GM12878 (cell line): ENCODE data around the gene OSMR. TPM values are rescaled to one million over a fixed set of nuclear protein-coding genes. Genes with fewer than 3 reads are reported as not detected.

Experiments
- ATAC-seq: fragments of 200-7000 bp; cut with Tn5 transposase; 3 replicates; pipeline ENCODE4 v1.9.1; 2020; ENCODE audit warnings: mild to moderate bottlenecking, moderate library complexity
- BruUV-seq: library from RNA; stranded (reverse); fragments of 400-500 nt; replicated peaks from 2 replicates; lab custom pipeline; 2021; lab: Mats Ljungman, UMichigan
- CTCF ChIA-PET: fragments of 300-600 bp; sonication (Branson Sonifier 250); formaldehyde crosslinking; extraction: SDS; loops from one replicate; lab custom pipeline; 2021; ENCODE audit warnings: inconsistent platforms; lab: Yijun Ruan, JAX
- POLR2A ChIA-PET: fragments of 350-600 bp; formaldehyde crosslinking; extraction: SDS; loops from one replicate; lab custom pipeline; 2021; ENCODE audit warnings: inconsistent platforms; lab: Charles Lee
- RAD21 ChIA-PET: fragments of 300-600 bp; sonication (Branson Sonifier 250); formaldehyde crosslinking; loops from one replicate; lab custom pipeline; 2023; ENCODE audit warnings: antibody characterized with exemption; ENCODE audit not compliant: unreplicated experiment; lab: Charles Lee
- SMC1A ChIA-PET: fragments of 300-600 bp; sonication (Branson Sonifier 250); formaldehyde crosslinking; loops from one replicate; lab custom pipeline; 2023; ENCODE audit not compliant: unreplicated experiment, uncharacterized antibody; lab: Charles Lee
- DNase-seq: peaks from one replicate; pipeline ENCODE4 v3.0.0-alpha.2; 2011; ENCODE audit warnings: low read depth, low spot score
- FAIRE-seq: peaks from 3 replicates; lab custom pipeline; 2011; peaks lifted over from hg19 to GRCh38; lab: Jason Lieb, UNC
- H2AFZ ChIP-seq: 2 replicates; pipeline ENCODE4 v1.6.0; 2011; ENCODE audit warnings: low read depth, low read length, control low read depth; ENCODE audit not compliant: control insufficient read depth
- H3K27ac ChIP-seq: 2 replicates; pipeline ENCODE4 v1.5.1; 2011; ENCODE audit warnings: control low read depth; ENCODE audit not compliant: control insufficient read depth, insufficient read depth
- H3K27me3 ChIP-seq, 2 experiments: replicated peaks in 1 of 2; 2 replicates each; pipeline versions ENCODE4 v1.6.0 to v1.6.1; 2011; ENCODE audit warnings: low read length in 1 of 2; ENCODE audit not compliant: control insufficient read depth in 2 of 2, insufficient read depth in 2 of 2
- H3K36me3 ChIP-seq, 2 experiments: 2 replicates each; pipeline ENCODE4 v1.5.1; 2011; ENCODE audit warnings: low read length in 1 of 2; ENCODE audit not compliant: control insufficient read depth in 2 of 2, insufficient read depth in 2 of 2
- H3K4me1 ChIP-seq: 2 replicates; pipeline ENCODE4 v1.6.1; 2011; ENCODE audit warnings: mild to moderate bottlenecking, low read length, moderate library complexity, mixed read lengths; ENCODE audit not compliant: control insufficient read depth, insufficient read depth
- H3K4me2 ChIP-seq: 2 replicates; pipeline ENCODE4 v1.6.0; 2011; ENCODE audit warnings: control low read depth; ENCODE audit not compliant: control insufficient read depth, insufficient read depth
- H3K4me3 ChIP-seq: fragments of 200-600 bp; sonication (generic); 2 replicates; pipeline ENCODE4 v1.5.1; 2016
- H3K79me2 ChIP-seq: 2 replicates; pipeline ENCODE4 v1.6.0; 2011; ENCODE audit warnings: low read length; ENCODE audit not compliant: control insufficient read depth, insufficient read depth
- H3K9ac ChIP-seq: 2 replicates; pipeline ENCODE4 v1.8.0; 2011; ENCODE audit warnings: low read length, control low read depth, mixed read lengths; ENCODE audit not compliant: control insufficient read depth, insufficient read depth
- H3K9me3 ChIP-seq: replicated peaks from 3 replicates; pipeline ENCODE4 v1.5.1; 2011; ENCODE audit warnings: mild to moderate bottlenecking, low read length; ENCODE audit not compliant: control insufficient read depth, insufficient read depth
- H4K20me1 ChIP-seq: 2 replicates; pipeline ENCODE4 v1.6.0; 2011; ENCODE audit not compliant: control insufficient read depth, insufficient read depth
- CEBPB ChIP-seq, 2 experiments: fragments of 150-350 bp in 1 of 2; IDR thresholded peaks; 2 replicates each; pipeline ENCODE4 v1.6.1; 2012 to 2014; ENCODE audit warnings: low read depth in 2 of 2, low read length in 2 of 2, borderline replicate concordance in 1 of 2, inconsistent platforms in 1 of 2
- ESRRA ChIP-seq: IDR thresholded peaks from 2 replicates; pipeline ENCODE4 v1.6.1; 2012; ENCODE audit warnings: mild to moderate bottlenecking, low read length, improper control_type of control experiment
- HCFC1 ChIP-seq: fragments of 150-350 bp; IDR thresholded peaks from 2 replicates; pipeline ENCODE4 v1.6.1; 2014; ENCODE audit warnings: low read length
- MTA2 ChIP-seq: fragments of 450-650 bp; IDR thresholded peaks from 2 replicates; pipeline ENCODE4 v1.6.1; 2016; ENCODE audit warnings: low read depth, mild to moderate bottlenecking, moderate library complexity
- NR2C1 ChIP-seq: fragments of 450-650 bp; IDR thresholded peaks from 2 replicates; pipeline ENCODE4 v1.6.1; 2017; ENCODE audit warnings: antibody characterized with exemption, mild to moderate bottlenecking, moderate library complexity
- ZZZ3 ChIP-seq: IDR thresholded peaks from 2 replicates; pipeline ENCODE4 v1.6.1; 2011; ENCODE audit warnings: low read depth; ENCODE audit not compliant: control insufficient read depth, insufficient read length
- WGBS: methylation state at CpG from one replicate; pipeline ENCODE4 v1.1.6; 2016; ENCODE audit warnings: low lambda C conversion rate; ENCODE audit not compliant: insufficient replicate concordance, insufficient coverage; ENCODE audit errors: missing lambda C conversion rate; 5-methylcytosine and 5-hydroxymethylcytosine counted together
- in situ Hi-C: fragments of 300-500 bp; cut with MboI; formaldehyde crosslinking; loops from 9 replicates; pipeline ENCODE4 v1.14.3; 2018; ENCODE audit warnings: mixed read lengths
- intact Hi-C: fragments of 100-400 bp; cut with micrococcal nuclease; formaldehyde crosslinking; loops from one replicate; pipeline ENCODE4 v1.14.2; 2022; ENCODE audit not compliant: unreplicated experiment
- polyA plus RNA-seq, 11 experiments: library from polyadenylated mRNA; depleted of rRNA in 4 of 11; unstranded in 6 of 11; stranded (reverse) in 5 of 11; fragments of >200 nt; fragmentation: Nextera tagmentation in 4 of 11; fragmentation: Illumina TruSeq in 1 of 11; extraction: Ambion mirVana in 4 of 11; extraction: Trizol in 1 of 11; gene quantifications; 1 replicate in 1 of 11; 2 replicates in 10 of 11; pipeline versions ENCODE4 v1.2.1 to v1.2.3, GENCODE V29; 2011 to 2016; ENCODE audit warnings: inconsistent platforms in 2 of 11, missing spikeins in 2 of 11, low read depth in 1 of 11
- total RNA-seq, 4 experiments: library from RNA; depleted of rRNA in 3 of 4; stranded (reverse); fragments of >200 nt in 3 of 4; fragmentation: Illumina TruSeq in 1 of 4; extraction: Trizol in 1 of 4; gene quantifications; 2 replicates each; pipeline versions ENCODE4 v1.2.1 to v1.2.3, GENCODE V29; 2013 to 2021
- TF ChIP-seq, protein P1 (sequence below): IDR thresholded peaks from 2 replicates; pipeline ENCODE4 v1.6.1; 2011; ENCODE audit warnings: borderline replicate concordance, low read depth, mild to moderate bottlenecking, moderate library complexity, low read length; ENCODE audit not compliant: insufficient read depth, poor library complexity, severe bottlenecking

Gene OSMR
- total and polyA plus RNA-seq, 10 of the 15 experiments (the other 5 are each of a cell fraction or from before 2014, with no cell fraction given): 0.03 to 0.05 TPM; not detected in 8

DNA sequence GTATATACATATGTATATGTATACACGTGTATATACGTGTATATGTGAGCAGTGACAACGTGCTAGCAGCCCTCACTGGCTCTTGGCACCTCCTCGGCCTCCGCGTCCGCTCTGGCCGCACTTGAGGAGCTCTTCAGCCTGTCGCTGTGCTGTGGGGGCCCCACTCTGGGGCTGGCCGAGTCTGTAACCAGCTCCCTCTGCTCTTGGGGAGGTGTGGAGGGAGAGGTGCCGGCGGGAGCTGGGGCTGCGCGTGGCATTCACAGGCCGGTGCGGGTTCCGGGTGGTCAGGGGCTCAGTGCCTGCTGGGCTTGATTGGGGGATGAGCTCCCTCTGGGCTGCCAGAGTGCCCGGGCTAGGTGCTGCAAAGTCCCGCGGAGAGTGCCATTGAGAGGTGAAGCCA is 24.1 kb upstream of the OSMR start:
- TF ChIP-seq CEBPB (IDR thresholded peaks at IDR 0.05; ENCODE audit: borderline replicate concordance in 1 of 2, low read depth in 2 of 2, low read length in 2 of 2) (no peak), MTA2 (no peak), ZZZ3 (no peak), ESRRA (no peak), HCFC1 (no peak), NR2C1 (no peak)
- TF ChIP-seq, protein P1, sequence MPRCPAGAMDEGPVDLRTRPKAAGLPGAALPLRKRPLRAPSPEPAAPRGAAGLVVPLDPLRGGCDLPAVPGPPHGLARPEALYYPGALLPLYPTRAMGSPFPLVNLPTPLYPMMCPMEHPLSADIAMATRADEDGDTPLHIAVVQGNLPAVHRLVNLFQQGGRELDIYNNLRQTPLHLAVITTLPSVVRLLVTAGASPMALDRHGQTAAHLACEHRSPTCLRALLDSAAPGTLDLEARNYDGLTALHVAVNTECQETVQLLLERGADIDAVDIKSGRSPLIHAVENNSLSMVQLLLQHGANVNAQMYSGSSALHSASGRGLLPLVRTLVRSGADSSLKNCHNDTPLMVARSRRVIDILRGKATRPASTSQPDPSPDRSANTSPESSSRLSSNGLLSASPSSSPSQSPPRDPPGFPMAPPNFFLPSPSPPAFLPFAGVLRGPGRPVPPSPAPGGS: no peak
- CTCF ChIA-PET: interaction anchor here (1.0 kb wide), 1 partner anchor 10 kb away, joined by 4 read pairs; no protein-coding TSS in a partner anchor
- no peak for ATAC-seq

More for the DNA sequence above, 24.1 kb upstream of the OSMR start:
- 77% methylated on average over 20 of the region's 20 CpGs for WGBS
- ChIA-PET POLR2A (no interaction called here), SMC1A (no interaction called here), RAD21 (interaction anchor here (1.3 kb wide), 1 partner anchor 259 kb away, joined by 3 read pairs; no protein-coding TSS in a partner anchor)
- BruUV-seq: no TSS peak
- Histone ChIP-seq H3K27me3 (no peaks in the 10 kb centered on the region), H2AFZ (no peak overlapping the region), H3K27ac (no peak overlapping the region), H3K79me2 (no peaks in the 10 kb centered on the region), H3K4me1 (no peaks in the 10 kb centered on the region), H4K20me1 (no peaks in the 10 kb centered on the region), H3K9ac (no peak overlapping the region), H3K36me3 (no peaks in the 10 kb centered on the region), H3K9me3 (peaks cover 2% of the 10 kb centered on the region; the same call in 1 of the 3 replicates), H3K4me2 (no peak overlapping the region), H3K4me3 (no peak overlapping the region)
- no peak for FAIRE-seq
- in situ Hi-C loops: no loop called here
- DNase-seq: no peak
- intact Hi-C loops: no loop called here
